PC-3 (cell line): Measurements from ENCODE around the gene FBXO41.
A peak's percentile ranks its signal among the peaks of the same experiment; 100 is the strongest.

ENCODE experiments used
- EZH2phosphoT487 ChIP-seq: fragments of 300-600 bp; sonication (generic); IDR thresholded peaks from 2 replicates; pipeline ENCODE4 v1.6.1; 2018; ENCODE audit warnings: mild to moderate bottlenecking, antibody characterized with exemption, low read length, borderline replicate concordance
- TF ChIP-seq, protein P1 (sequence below): fragments of 300-600 bp; sonication (generic); conservative IDR thresholded peaks from 2 replicates; pipeline ENCODE4 v1.5.1; 2017; ENCODE audit warnings: antibody characterized with exemption, low read depth, mild to moderate bottlenecking, low read length

DNA sequence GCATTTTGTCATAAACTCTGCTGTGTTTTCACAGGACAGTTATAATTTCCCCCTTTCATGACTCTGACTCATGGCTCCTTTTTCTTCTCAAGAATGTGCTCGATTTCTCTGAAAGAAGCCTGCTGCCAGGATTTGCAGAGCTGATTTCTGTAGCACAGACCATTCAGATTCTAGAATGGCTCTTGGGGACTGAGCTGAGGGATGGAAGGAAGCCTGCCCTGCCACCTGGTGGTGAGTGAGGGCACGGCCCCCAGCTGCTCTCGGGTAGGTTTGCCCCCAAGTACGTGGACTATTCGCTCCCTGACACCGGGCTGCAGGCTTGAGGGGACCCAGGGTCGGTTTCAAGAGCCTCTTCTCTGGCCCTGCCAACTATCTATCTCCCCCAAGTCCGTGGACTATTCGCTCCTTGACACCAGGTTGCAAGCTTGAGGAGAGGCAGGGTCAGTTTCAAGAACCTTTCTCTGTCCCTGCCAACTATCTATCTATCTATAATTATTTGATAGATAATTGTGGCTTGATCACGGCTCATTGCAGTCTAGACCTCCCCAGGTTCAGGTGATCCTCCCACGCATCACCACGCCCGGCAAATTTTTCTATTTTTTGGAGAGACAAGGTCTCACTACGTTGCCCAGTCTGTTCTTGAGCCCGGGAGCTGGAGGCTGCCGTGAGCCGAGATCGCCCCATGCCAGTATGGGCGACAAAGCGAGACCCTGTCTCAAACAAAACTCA is 71.7 kb downstream of the FBXO41 start:
- TF ChIP-seq, protein P1, sequence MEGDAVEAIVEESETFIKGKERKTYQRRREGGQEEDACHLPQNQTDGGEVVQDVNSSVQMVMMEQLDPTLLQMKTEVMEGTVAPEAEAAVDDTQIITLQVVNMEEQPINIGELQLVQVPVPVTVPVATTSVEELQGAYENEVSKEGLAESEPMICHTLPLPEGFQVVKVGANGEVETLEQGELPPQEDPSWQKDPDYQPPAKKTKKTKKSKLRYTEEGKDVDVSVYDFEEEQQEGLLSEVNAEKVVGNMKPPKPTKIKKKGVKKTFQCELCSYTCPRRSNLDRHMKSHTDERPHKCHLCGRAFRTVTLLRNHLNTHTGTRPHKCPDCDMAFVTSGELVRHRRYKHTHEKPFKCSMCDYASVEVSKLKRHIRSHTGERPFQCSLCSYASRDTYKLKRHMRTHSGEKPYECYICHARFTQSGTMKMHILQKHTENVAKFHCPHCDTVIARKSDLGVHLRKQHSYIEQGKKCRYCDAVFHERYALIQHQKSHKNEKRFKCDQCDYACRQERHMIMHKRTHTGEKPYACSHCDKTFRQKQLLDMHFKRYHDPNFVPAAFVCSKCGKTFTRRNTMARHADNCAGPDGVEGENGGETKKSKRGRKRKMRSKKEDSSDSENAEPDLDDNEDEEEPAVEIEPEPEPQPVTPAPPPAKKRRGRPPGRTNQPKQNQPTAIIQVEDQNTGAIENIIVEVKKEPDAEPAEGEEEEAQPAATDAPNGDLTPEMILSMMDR = peak; percentile 90
- TF ChIP-seq EZH2phosphoT487 = no peak
